Bladder microvascular endothelial cell (primary cell): ENCODE data around the gene MRRF. TPM values are rescaled to one million over a fixed set of nuclear protein-coding genes. Genes with fewer than 3 reads are reported as not detected.

Experiments used
- total RNA-seq: library from RNA; depleted of rRNA; stranded (reverse); fragments of >200 nt; gene quantifications from 2 replicates; pipeline ENCODE4 v1.2.3, GENCODE V29; 2014

MRRF gene, protein sequence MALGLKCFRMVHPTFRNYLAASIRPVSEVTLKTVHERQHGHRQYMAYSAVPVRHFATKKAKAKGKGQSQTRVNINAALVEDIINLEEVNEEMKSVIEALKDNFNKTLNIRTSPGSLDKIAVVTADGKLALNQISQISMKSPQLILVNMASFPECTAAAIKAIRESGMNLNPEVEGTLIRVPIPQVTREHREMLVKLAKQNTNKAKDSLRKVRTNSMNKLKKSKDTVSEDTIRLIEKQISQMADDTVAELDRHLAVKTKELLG
- 33.2 and 37.7 TPM in 2 replicates for total RNA-seq

DNA sequence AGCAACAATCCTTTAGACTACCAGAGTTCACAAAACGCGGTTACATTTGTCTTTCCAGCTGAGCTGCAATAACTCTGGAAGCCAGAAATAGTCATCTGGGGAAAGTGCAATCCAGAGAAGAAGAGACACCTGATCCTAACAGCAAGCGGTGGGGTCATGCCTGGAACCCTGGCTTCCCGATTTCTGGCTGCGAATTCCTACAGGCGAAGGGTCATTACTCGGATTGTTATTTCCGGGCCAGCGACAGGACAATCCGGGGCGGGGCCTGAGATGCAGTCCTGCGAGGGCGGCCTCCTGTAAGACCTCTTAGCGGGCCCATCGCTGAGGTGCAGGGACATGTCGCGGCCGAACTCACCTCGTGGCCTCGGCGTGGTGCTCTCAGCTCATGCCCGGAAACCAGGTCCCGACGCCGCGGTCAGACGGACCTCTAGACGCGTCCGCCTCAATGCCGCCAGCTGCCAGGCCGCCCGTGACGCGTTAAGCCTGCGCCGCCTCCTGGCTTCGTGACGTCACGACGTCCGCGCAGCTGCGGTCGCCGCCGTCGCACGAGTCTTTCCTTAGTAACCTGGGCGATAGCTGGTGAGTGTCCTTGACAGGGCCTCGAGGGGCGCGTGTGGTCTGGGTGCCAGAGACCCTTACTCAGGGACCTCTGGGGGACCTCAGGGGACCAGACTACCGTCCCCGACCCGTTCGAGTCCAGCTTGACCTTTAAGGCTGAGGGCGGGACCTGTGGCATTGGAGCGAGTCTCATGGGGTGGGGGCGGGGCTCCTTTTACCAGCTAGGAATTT, at the start of gene MRRF, which contains the start of gene RBM18:
MRRF (plus strand) TSS at position 523 of the 789 bp plus-strand sequence. CDS start 6,010 bp downstream, outside the sequence.
RBM18 (minus strand) TSS at position 481 of the 789 bp plus-strand sequence. CDS start 3,348 bp downstream, outside the sequence.

DNA sequence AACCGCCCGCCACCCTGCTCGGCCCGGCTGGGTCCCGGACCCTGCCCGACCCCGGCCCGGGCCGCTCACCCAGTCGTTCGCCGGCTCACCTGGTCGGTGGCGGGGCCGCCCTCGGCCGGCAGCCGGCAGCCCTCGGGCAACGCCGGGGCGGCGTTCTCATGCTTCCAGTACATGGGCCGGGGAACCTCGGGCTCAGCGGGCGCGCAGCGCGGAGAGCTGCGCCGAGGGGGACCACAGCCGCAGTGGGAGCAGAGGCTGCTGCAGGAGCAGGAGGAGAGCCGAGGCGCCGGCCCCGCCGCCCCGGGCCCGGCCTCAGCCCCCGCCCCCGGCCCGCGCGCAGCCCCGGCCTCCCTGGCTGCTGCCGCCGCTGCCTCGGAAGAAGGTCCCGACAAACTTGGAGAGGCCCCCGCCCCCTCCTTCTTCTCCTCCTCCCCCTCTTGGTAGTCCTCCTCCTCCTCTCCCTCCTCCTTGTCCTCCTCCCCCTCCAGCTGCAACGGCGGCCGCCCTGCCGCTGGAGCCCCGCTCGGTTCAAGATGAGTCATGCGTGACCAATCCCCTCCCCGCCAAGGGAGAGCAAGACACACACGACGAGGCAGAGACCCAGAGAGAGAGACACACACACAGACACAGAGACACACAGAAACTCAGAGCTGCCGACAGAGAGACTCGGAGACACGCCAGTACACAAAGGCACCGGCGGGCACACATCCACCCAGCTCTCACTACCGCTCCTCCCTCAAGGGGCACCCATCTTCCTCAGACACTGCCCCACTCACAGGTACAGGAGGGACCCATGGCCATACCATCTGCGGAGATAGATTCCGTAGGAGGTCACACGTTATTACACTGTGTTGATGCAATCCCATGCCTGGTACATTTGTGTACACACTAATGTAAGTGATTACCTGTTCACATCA, 35.9 kb upstream of the MRRF start, which contains the start of gene LHX6:
LHX6 (minus strand) TSS at position 390 of the 917 bp plus-strand sequence; CDS start at position 173, 217 bp downstream.

DNA sequence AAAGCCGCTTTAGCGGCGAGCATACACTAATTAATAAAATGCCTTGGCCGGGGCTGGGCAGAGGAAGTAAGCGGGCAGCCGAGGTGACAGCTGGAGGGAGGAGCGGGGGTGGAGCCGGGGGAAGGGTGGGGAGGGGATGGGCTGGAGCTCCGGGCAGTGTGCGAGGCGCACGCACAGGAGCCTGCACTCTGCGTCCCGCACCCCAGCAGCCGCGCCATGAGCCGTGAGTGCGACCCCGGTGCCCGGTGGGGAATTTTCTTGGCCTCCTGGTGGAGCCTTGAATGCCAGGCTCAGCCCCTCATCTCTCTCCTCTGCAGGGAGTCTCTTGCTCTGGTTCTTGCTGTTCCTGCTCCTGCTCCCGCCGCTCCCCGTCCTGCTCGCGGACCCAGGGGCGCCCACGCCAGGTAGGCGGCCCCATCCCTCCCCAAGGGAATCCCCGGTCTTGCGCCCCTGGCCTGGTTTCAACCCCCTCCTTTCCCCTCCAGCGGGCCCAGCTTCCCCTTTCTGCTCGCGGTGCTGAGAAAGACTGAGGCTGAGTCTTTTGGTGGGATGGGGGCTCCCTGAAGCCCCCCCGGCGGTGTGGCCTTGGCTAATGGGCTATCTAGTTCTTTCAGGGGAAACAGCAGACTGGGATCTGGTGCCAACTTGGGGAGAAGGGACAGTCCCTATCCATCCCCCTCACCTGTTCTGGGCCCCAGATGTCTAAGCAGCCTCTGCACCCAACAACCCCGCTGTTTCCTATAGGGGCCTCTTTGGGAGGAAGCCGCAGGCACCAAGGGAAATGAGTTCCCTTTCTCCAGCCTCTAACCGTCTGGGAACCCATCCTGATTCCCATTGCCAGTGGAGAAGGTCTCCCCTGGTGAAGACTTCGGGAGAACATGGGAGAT, 106.4 kb downstream of the MRRF start, which contains the start of gene PTGS1:
PTGS1 (plus strand) TSS at position 156 of the 887 bp plus-strand sequence; CDS start at position 217, 61 bp downstream.

Other genes starting within 250 kb of the MRRF start
- gene TTLL11, start 171.6 kb upstream of the MRRF start, total RNA-seq = 1.5 and 3.5 TPM in 2 replicates
- gene NDUFA8, start 105.1 kb upstream of the MRRF start, total RNA-seq = 36.3 and 37.2 TPM in 2 replicates
- 0.49 TPM in 1 of 2 replicates, not detected in the other for gene MORN5, start 105.0 kb upstream of the MRRF start, total RNA-seq
- gene LHX6, start 35.9 kb upstream of the MRRF start, total RNA-seq = 14.1 and 20.4 TPM in 2 replicates
- 6.5 and 9.4 TPM in 2 replicates for gene RBM18, start within 50 bp of the MRRF start, total RNA-seq
- gene PTGS1, start 106.1 kb downstream of the MRRF start, total RNA-seq = 0.97 and 5.9 TPM in 2 replicates
- gene OR1J1, start 213.0 kb downstream of the MRRF start, total RNA-seq = not detected in 2 replicates
- 0.13 TPM in 1 of 2 replicates, not detected in the other for gene OR1J2, start 245.9 kb downstream of the MRRF start, total RNA-seq